Neural cell (in vitro differentiated cells): ENCODE data around the gene VSTM1. TPM values are rescaled to one million over a fixed set of nuclear protein-coding genes. Genes with fewer than 3 reads are reported as not detected.

Experiments
- H2AFZ ChIP-seq: fragments of 200-600, 300-800 bp; sonication (generic), shearing (Covaris generic); 2 replicates; pipeline ENCODE4 v1.6.0; 2014; ENCODE audit warnings: low read depth, mild to moderate bottlenecking, antibody characterized with exemption, low read length, moderate library complexity
- H3F3A ChIP-seq: fragments of 200-600 bp; shearing (Covaris generic); 2 replicates; pipeline ENCODE4 v1.6.1; 2016; ENCODE audit warnings: mild to moderate bottlenecking, moderate library complexity, mixed read lengths, antibody characterized with exemption, low read length; ENCODE audit not compliant: insufficient read depth, poor library complexity, severe bottlenecking
- H3K27ac ChIP-seq: fragments of 200-600, 300-800 bp; sonication (generic), shearing (Covaris generic); 2 replicates; pipeline ENCODE4 v1.5.1; 2014; ENCODE audit warnings: mild to moderate bottlenecking, low read length, moderate library complexity
- H3K27me3 ChIP-seq: fragments of 300-800, 200-600 bp; sonication (generic), shearing (Covaris generic); 2 replicates; pipeline ENCODE4 v1.6.0; 2014; ENCODE audit warnings: mild to moderate bottlenecking, low read depth, low read length, moderate library complexity; ENCODE audit not compliant: insufficient read depth
- H3K36me3 ChIP-seq: fragments of 300-800, 200-600 bp; sonication (generic), shearing (Covaris generic); 2 replicates; pipeline ENCODE4 v1.5.1; 2014; ENCODE audit warnings: mild to moderate bottlenecking, antibody characterized with exemption, low read length, moderate library complexity; ENCODE audit not compliant: insufficient read depth
- H3K4me2 ChIP-seq: fragments of 300-800, 200-600 bp; sonication (generic), shearing (Covaris generic); 2 replicates; pipeline ENCODE4 v1.6.0; 2014; ENCODE audit warnings: mild to moderate bottlenecking, low read length
- H3K4me3 ChIP-seq: fragments of 300-800, 200-600 bp; sonication (generic), shearing (Covaris generic); 2 replicates; pipeline ENCODE4 v1.5.1; 2014; ENCODE audit warnings: mild to moderate bottlenecking, low read length, moderate library complexity
- H3K79me2 ChIP-seq: fragments of 200-600 bp; shearing (Covaris generic); replicated peaks from 2 replicates; pipeline ENCODE4 v1.6.0; 2014; ENCODE audit warnings: mild to moderate bottlenecking, low read length, moderate library complexity; ENCODE audit not compliant: insufficient read depth
- H3K9ac ChIP-seq: fragments of 300-800, 200-600 bp; sonication (generic), shearing (Covaris generic); 2 replicates; pipeline ENCODE4 v1.6.1; 2016; ENCODE audit warnings: mild to moderate bottlenecking, low read length, mixed read lengths
- H3K9me2 ChIP-seq: fragments of 200-600 bp; shearing (Covaris generic); 2 replicates; pipeline ENCODE4 v1.6.1; 2016; ENCODE audit warnings: mild to moderate bottlenecking, low read length, mixed read lengths; ENCODE audit not compliant: insufficient read depth
- H3K9me3 ChIP-seq: fragments of 200-600, 300-800 bp; sonication (generic), shearing (Covaris generic); 2 replicates; pipeline ENCODE4 v1.6.1; 2016; ENCODE audit warnings: mild to moderate bottlenecking, mixed run types, low read length, moderate library complexity, mixed read lengths
- H4K20me1 ChIP-seq: fragments of 200-600 bp; shearing (Covaris generic); 2 replicates; pipeline ENCODE4 v1.6.1; 2016; ENCODE audit warnings: mild to moderate bottlenecking, mixed run types; ENCODE audit not compliant: insufficient read depth
- EP300 ChIP-seq: fragments of 450-650 bp; conservative IDR thresholded peaks from 2 replicates; pipeline ENCODE4 v1.6.1; 2014; ENCODE audit warnings: antibody characterized with exemption, mild to moderate bottlenecking, moderate library complexity; ENCODE audit not compliant: poor library complexity, severe bottlenecking
- EZH2 ChIP-seq: fragments of 200-600, 300-800 bp; shearing (Covaris generic), sonication (generic); IDR thresholded peaks from 2 replicates; pipeline ENCODE4 v1.6.1; 2014; ENCODE audit warnings: antibody characterized with exemption, low read length, borderline replicate concordance, mild to moderate bottlenecking; ENCODE audit not compliant: insufficient read depth, poor library complexity, severe bottlenecking
- MXI1 ChIP-seq: fragments of 450-650 bp; conservative IDR thresholded peaks from 2 replicates; pipeline ENCODE4 v1.6.1; 2014; ENCODE audit warnings: antibody characterized with exemption, mild to moderate bottlenecking; ENCODE audit not compliant: poor library complexity, severe bottlenecking
- POLR2AphosphoS5 ChIP-seq: IDR thresholded peaks from 2 replicates; pipeline ENCODE4 v1.6.1; 2012
- RAD21 ChIP-seq: fragments of 450-650 bp; conservative IDR thresholded peaks from 2 replicates; pipeline ENCODE4 v1.6.1; 2014; ENCODE audit warnings: antibody characterized with exemption, mild to moderate bottlenecking, moderate library complexity
- SMC3 ChIP-seq: fragments of 450-650 bp; conservative IDR thresholded peaks from 2 replicates; pipeline ENCODE4 v1.6.1; 2014; ENCODE audit warnings: antibody characterized with exemption, mild to moderate bottlenecking, moderate library complexity; ENCODE audit not compliant: poor library complexity
- TAF1 ChIP-seq: IDR thresholded peaks from 2 replicates; pipeline ENCODE4 v1.6.1; 2012; ENCODE audit warnings: low read depth
- polyA plus RNA-seq: library from polyadenylated mRNA; depleted of rRNA; stranded (reverse); fragments of >200 nt; gene quantifications from 2 replicates; pipeline ENCODE4 v1.2.3, GENCODE V29; 2014
- TF ChIP-seq, protein P1 (sequence below): fragments of 450-650 bp; IDR thresholded peaks from 2 replicates; pipeline ENCODE4 v1.5.1; 2014; ENCODE audit warnings: antibody characterized with exemption, mild to moderate bottlenecking, moderate library complexity; ENCODE audit not compliant: poor library complexity, severe bottlenecking
- TF ChIP-seq, protein P2 (sequence below): IDR thresholded peaks from 2 replicates; pipeline ENCODE4 v1.6.1; 2012; ENCODE audit warnings: borderline replicate concordance

The VSTM1 gene
- polyA plus RNA-seq, 1 donor from 2014 or later, result not detected

DNA sequence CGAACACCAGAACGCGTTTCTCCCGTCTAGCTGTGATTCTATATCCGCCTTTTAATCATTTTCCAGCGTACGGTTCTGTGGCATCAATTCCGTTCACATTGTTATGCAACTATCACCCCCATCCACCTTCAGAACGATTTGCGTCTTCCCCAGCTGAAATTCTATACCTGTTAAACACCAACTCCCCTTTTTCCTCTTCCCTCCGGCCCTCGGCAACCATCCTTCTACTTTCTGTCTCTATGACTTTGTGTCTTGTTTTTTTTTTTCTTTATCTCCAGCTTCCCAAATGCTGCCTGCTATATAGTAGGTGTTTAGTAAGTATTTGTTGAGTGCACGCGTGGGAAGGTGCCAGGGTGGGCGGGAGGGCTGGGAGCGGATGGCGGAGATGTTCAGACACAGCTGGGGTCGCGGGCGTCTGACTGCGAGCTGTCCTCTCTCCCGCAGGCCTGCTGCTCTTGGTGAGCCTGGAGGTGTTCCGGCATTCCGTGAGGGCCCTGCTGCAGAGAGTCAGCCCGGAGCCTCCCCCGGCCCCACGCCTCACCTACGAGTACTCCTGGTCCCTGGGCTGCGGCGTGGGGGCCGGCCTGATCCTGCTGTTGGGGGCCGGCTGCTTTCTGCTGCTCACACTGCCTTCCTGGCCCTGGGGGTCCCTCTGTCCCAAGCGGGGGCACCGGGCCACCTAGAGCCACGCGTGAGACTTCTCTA is 52.0 kb downstream of the VSTM1 start:
- no peak overlapping the region for H3K9ac ChIP-seq
- H3F3A ChIP-seq, result no peaks in the 10 kb centered on the region
- no peaks in the 10 kb centered on the region for H3K27me3 ChIP-seq
- H3K9me3 ChIP-seq, result no peaks in the 10 kb centered on the region
- H4K20me1 ChIP-seq, result no peaks in the 10 kb centered on the region
- TF ChIP-seq MXI1, result no peak
- TF ChIP-seq EP300, result no peak
- no peak for TF ChIP-seq RAD21
- H3K79me2 ChIP-seq, result no peaks in the 10 kb centered on the region
- H2AFZ ChIP-seq, result no peak overlapping the region
- H3K27ac ChIP-seq, result no peak overlapping the region
- no peak overlapping the region for H3K4me3 ChIP-seq
- H3K4me2 ChIP-seq, result no peak overlapping the region
- H3K36me3 ChIP-seq, result no peaks in the 10 kb centered on the region
- H3K9me2 ChIP-seq, result no peaks in the 10 kb centered on the region

DNA sequence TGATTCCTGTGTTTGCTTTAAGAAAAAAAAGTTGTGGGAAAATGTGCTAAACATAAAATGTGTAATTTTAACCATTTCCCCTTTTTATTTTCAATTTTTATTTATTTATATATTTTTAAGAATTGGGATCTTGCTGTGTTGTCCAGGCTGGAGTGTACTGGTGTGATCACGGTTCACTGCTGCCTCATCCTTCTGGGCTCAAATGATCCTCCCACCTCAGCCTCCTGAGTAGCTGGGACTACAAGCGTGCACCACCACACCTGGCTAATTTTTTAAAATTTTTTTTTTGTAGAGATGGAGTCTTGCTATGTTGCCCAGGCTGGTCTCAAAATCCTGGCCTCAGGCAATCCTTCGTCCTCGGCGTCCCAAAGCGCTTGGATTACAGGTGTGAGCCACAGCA is 53.2 kb downstream of the VSTM1 start:
- H3K79me2 ChIP-seq, result no peaks in the 10 kb centered on the region
- no peaks in the 10 kb centered on the region for H3F3A ChIP-seq
- no peak overlapping the region for H3K4me2 ChIP-seq
- no peak overlapping the region for H3K9ac ChIP-seq
- H2AFZ ChIP-seq, result no peak overlapping the region
- no peaks in the 10 kb centered on the region for H3K9me3 ChIP-seq
- H3K27ac ChIP-seq, result no peak overlapping the region
- TF ChIP-seq, protein P1, sequence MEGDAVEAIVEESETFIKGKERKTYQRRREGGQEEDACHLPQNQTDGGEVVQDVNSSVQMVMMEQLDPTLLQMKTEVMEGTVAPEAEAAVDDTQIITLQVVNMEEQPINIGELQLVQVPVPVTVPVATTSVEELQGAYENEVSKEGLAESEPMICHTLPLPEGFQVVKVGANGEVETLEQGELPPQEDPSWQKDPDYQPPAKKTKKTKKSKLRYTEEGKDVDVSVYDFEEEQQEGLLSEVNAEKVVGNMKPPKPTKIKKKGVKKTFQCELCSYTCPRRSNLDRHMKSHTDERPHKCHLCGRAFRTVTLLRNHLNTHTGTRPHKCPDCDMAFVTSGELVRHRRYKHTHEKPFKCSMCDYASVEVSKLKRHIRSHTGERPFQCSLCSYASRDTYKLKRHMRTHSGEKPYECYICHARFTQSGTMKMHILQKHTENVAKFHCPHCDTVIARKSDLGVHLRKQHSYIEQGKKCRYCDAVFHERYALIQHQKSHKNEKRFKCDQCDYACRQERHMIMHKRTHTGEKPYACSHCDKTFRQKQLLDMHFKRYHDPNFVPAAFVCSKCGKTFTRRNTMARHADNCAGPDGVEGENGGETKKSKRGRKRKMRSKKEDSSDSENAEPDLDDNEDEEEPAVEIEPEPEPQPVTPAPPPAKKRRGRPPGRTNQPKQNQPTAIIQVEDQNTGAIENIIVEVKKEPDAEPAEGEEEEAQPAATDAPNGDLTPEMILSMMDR, result no peak
- TF ChIP-seq POLR2AphosphoS5 (no peak), MXI1 (no peak), RAD21 (no peak), EP300 (no peak), TAF1 (no peak), EZH2 (no peak), SMC3 (no peak)
- TF ChIP-seq, protein P2, sequence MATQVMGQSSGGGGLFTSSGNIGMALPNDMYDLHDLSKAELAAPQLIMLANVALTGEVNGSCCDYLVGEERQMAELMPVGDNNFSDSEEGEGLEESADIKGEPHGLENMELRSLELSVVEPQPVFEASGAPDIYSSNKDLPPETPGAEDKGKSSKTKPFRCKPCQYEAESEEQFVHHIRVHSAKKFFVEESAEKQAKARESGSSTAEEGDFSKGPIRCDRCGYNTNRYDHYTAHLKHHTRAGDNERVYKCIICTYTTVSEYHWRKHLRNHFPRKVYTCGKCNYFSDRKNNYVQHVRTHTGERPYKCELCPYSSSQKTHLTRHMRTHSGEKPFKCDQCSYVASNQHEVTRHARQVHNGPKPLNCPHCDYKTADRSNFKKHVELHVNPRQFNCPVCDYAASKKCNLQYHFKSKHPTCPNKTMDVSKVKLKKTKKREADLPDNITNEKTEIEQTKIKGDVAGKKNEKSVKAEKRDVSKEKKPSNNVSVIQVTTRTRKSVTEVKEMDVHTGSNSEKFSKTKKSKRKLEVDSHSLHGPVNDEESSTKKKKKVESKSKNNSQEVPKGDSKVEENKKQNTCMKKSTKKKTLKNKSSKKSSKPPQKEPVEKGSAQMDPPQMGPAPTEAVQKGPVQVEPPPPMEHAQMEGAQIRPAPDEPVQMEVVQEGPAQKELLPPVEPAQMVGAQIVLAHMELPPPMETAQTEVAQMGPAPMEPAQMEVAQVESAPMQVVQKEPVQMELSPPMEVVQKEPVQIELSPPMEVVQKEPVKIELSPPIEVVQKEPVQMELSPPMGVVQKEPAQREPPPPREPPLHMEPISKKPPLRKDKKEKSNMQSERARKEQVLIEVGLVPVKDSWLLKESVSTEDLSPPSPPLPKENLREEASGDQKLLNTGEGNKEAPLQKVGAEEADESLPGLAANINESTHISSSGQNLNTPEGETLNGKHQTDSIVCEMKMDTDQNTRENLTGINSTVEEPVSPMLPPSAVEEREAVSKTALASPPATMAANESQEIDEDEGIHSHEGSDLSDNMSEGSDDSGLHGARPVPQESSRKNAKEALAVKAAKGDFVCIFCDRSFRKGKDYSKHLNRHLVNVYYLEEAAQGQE, result no peak
- H3K36me3 ChIP-seq, result no peaks in the 10 kb centered on the region
- no peaks in the 10 kb centered on the region for H3K9me2 ChIP-seq
- no peaks in the 10 kb centered on the region for H4K20me1 ChIP-seq
- H3K4me3 ChIP-seq, result no peak overlapping the region
- H3K27me3 ChIP-seq, result no peaks in the 10 kb centered on the region
